ENCODE data around the gene RGS2. TPM values are rescaled to one million over a fixed set of nuclear protein-coding genes. Genes with fewer than 3 reads are reported as not detected.

The RGS2 gene
- polyA plus RNA-seq (2014; cell fraction: cytosol; rRNA removed) = 24.2 and 37.9 TPM in 2 replicates
- polyA plus RNA-seq (2014; cell fraction: nucleus; rRNA removed) = 17.4 and 24.7 TPM in 2 replicates

GRCh38 chr1:192808518-192809306 lies at the start of gene RGS2:
Gene RGS2 (plus strand): TSS chr1:192809039. CDS start chr1:192809072, 33 bp downstream.
- peak; percentile 93 for DNase-seq (ENCODE audit: low spot score)

GRCh38 chr1:192759104-192759503 lies 49.7 kb upstream of the RGS2 start:
- no peak for DNase-seq (ENCODE audit: low spot score)

GRCh38 chr1:192762265-192762664 lies 46.6 kb upstream of the RGS2 start:
- no peak for DNase-seq (ENCODE audit: low spot score)

- DNase-seq (ENCODE audit: low spot score) = no peak
These were observed 45.6 kb upstream of the RGS2 start for GRCh38 chr1:192763243-192763642.

GRCh38 chr1:192763756-192764155 lies 45.1 kb upstream of the RGS2 start:
- no peak for DNase-seq (ENCODE audit: low spot score)

GRCh38 chr1:192764675-192765074 lies 44.2 kb upstream of the RGS2 start:
- no peak for DNase-seq (ENCODE audit: low spot score)

GRCh38 chr1:192766009-192766625 lies 42.7 kb upstream of the RGS2 start:
- peak; percentile 37 for DNase-seq (ENCODE audit: low spot score)

GRCh38 chr1:192766876-192767275 lies 42.0 kb upstream of the RGS2 start:
- DNase-seq (ENCODE audit: low spot score) = no peak

GRCh38 chr1:192767798-192768197 lies 41.0 kb upstream of the RGS2 start:
- no peak for DNase-seq (ENCODE audit: low spot score)

GRCh38 chr1:192768463-192768862 lies 40.4 kb upstream of the RGS2 start:
- DNase-seq (ENCODE audit: low spot score) = no peak

- no peak for DNase-seq (ENCODE audit: low spot score)
These were observed 37.5 kb upstream of the RGS2 start for GRCh38 chr1:192771341-192771740.

- DNase-seq (ENCODE audit: low spot score) = no peak
These were observed 33.2 kb upstream of the RGS2 start for GRCh38 chr1:192775631-192776030.

- no peak for DNase-seq (ENCODE audit: low spot score)
These were observed 32.6 kb upstream of the RGS2 start for GRCh38 chr1:192776206-192776605.

GRCh38 chr1:192776998-192777397 lies 31.8 kb upstream of the RGS2 start:
- no peak for DNase-seq (ENCODE audit: low spot score)

GRCh38 chr1:192783791-192784190 lies 25.0 kb upstream of the RGS2 start:
- DNase-seq (ENCODE audit: low spot score) = no peak

GRCh38 chr1:192784397-192784796 lies 24.4 kb upstream of the RGS2 start:
- no peak for DNase-seq (ENCODE audit: low spot score)

- DNase-seq (ENCODE audit: low spot score) = no peak
These were observed 22.3 kb upstream of the RGS2 start for GRCh38 chr1:192786576-192786975.

- no peak for DNase-seq (ENCODE audit: low spot score)
These were observed 20.8 kb upstream of the RGS2 start for GRCh38 chr1:192787914-192788585.

GRCh38 chr1:192789871-192790270 lies 19.0 kb upstream of the RGS2 start:
- DNase-seq (ENCODE audit: low spot score) = no peak

- no peak for DNase-seq (ENCODE audit: low spot score)
These were observed 16.2 kb upstream of the RGS2 start for GRCh38 chr1:192792628-192793027.

GRCh38 chr1:192793983-192794767 lies 14.7 kb upstream of the RGS2 start:
- DNase-seq (ENCODE audit: low spot score) = no peak

- no peak for DNase-seq (ENCODE audit: low spot score)
These were observed 14.1 kb upstream of the RGS2 start for GRCh38 chr1:192794768-192795035.

All from SK-N-DZ (cell line).